MM.1S (cell line): ENCODE measurements around the gene EIF3A.

Source experiments
- DNase-seq: peaks from one replicate; pipeline ENCODE4 v3.0.0-alpha.2; 2015
- H2AFZ ChIP-seq: fragments of 300-600 bp; sonication (generic); 2 replicates; pipeline ENCODE4 v1.6.0; 2016; ENCODE audit warnings: antibody characterized with exemption, low read length
- H3F3A ChIP-seq: fragments of 300-600 bp; sonication (generic); 2 replicates; pipeline ENCODE4 v1.6.1; 2016; ENCODE audit warnings: mild to moderate bottlenecking, antibody characterized with exemption, low read length, moderate library complexity, mixed read lengths; ENCODE audit not compliant: insufficient read depth
- H3K27ac ChIP-seq: fragments of 300-600 bp; sonication (generic); 2 replicates; pipeline ENCODE4 v1.5.1; 2016; ENCODE audit warnings: mild to moderate bottlenecking, low read length
- H3K27me3 ChIP-seq: fragments of 300-600 bp; sonication (generic); replicated peaks from 2 replicates; pipeline ENCODE4 v1.6.0; 2016; ENCODE audit warnings: low read length; ENCODE audit not compliant: insufficient read depth
- H3K36me3 ChIP-seq: fragments of 300-600 bp; sonication (generic); replicated peaks from 2 replicates; pipeline ENCODE4 v1.6.1; 2016; ENCODE audit warnings: mild to moderate bottlenecking, low read length, mixed read lengths; ENCODE audit not compliant: insufficient read depth
- H3K4me1 ChIP-seq: fragments of 300-600 bp; sonication (generic); 2 replicates; pipeline ENCODE4 v1.6.1; 2016; ENCODE audit warnings: low read length, mixed read lengths
- H3K4me2 ChIP-seq: fragments of 300-600 bp; sonication (generic); 2 replicates; pipeline ENCODE4 v1.6.0; 2016; ENCODE audit warnings: low read depth, low read length
- H3K4me3 ChIP-seq: fragments of 300-600 bp; sonication (generic); 2 replicates; pipeline ENCODE4 v1.5.1; 2016; ENCODE audit warnings: low read length, mixed read lengths
- H3K79me2 ChIP-seq: fragments of 300-600 bp; sonication (generic); 2 replicates; pipeline ENCODE4 v1.6.1; 2016; ENCODE audit warnings: mixed run types, low read length, mixed read lengths
- H3K9ac ChIP-seq: fragments of 300-600 bp; sonication (generic); 2 replicates; pipeline ENCODE4 v1.6.1; 2016; ENCODE audit warnings: low read length, mixed read lengths
- H3K9me2 ChIP-seq: fragments of 300-600 bp; sonication (generic); replicated peaks from 2 replicates; pipeline ENCODE4 v1.6.1; 2016; ENCODE audit warnings: mild to moderate bottlenecking, low read length, mixed read lengths; ENCODE audit not compliant: insufficient read depth
- H3K9me3 ChIP-seq: fragments of 300-600 bp; sonication (generic); replicated peaks from 2 replicates; pipeline ENCODE4 v1.6.1; 2016; ENCODE audit warnings: mild to moderate bottlenecking, low read length, mixed read lengths; ENCODE audit not compliant: insufficient read depth
- H4K20me1 ChIP-seq: fragments of 300-600 bp; sonication (generic); 2 replicates; pipeline ENCODE4 v1.6.1; 2016; ENCODE audit warnings: mild to moderate bottlenecking, low read length, moderate library complexity, mixed read lengths; ENCODE audit not compliant: insufficient read depth
- EZH2 ChIP-seq: fragments of 300-600 bp; sonication (generic); optimal IDR thresholded peaks from 2 replicates; pipeline ENCODE3; 2017; ENCODE audit warnings: low read depth, mild to moderate bottlenecking, antibody characterized with exemption, low read length, mixed read lengths
- EZH2phosphoT487 ChIP-seq: fragments of 300-600 bp; sonication (generic); IDR thresholded peaks from 2 replicates; pipeline ENCODE4 v1.6.1; 2018; ENCODE audit warnings: antibody characterized with exemption, low read length
- TF ChIP-seq, protein P1 (sequence below): fragments of 300-600 bp; sonication (generic); IDR thresholded peaks from 2 replicates; pipeline ENCODE4 v1.5.1; 2016; ENCODE audit warnings: antibody characterized with exemption, low read length, mixed read lengths

EIF3A gene

DNA sequence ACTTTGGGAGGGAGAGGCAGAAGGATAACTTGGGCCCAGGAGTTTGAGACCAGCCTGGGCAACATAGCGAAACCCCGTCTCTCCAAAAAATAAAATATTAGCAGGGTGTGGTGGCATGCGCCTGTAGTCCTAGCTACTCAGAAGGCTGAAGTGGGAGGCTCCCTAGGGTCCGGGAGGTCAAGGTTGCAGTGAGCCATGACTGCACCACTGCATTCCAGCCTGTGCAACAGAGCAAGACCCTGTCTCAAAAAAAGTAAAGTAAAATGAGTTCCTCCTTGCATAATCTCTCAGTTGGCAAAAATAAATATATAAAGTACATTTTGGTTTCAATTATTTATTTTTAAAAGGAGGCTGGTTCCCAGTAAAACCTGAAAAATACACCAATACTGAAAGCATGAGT lies 39.3 kb downstream of the EIF3A start:
- no peak overlapping the region for H2AFZ ChIP-seq
- peaks cover 94% of the 10 kb centered on the region for H3K79me2 ChIP-seq
- H3K36me3 ChIP-seq, result peaks cover 38% of the 10 kb centered on the region
- no peak overlapping the region for H3K9ac ChIP-seq
- DNase-seq, result no peak
- H3K4me3 ChIP-seq, result no peak overlapping the region
- no peaks in the 10 kb centered on the region for H3K27me3 ChIP-seq
- no peak for TF ChIP-seq EZH2phosphoT487
- TF ChIP-seq, protein P1, sequence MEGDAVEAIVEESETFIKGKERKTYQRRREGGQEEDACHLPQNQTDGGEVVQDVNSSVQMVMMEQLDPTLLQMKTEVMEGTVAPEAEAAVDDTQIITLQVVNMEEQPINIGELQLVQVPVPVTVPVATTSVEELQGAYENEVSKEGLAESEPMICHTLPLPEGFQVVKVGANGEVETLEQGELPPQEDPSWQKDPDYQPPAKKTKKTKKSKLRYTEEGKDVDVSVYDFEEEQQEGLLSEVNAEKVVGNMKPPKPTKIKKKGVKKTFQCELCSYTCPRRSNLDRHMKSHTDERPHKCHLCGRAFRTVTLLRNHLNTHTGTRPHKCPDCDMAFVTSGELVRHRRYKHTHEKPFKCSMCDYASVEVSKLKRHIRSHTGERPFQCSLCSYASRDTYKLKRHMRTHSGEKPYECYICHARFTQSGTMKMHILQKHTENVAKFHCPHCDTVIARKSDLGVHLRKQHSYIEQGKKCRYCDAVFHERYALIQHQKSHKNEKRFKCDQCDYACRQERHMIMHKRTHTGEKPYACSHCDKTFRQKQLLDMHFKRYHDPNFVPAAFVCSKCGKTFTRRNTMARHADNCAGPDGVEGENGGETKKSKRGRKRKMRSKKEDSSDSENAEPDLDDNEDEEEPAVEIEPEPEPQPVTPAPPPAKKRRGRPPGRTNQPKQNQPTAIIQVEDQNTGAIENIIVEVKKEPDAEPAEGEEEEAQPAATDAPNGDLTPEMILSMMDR, result no peak
- TF ChIP-seq EZH2, result no peak
- no peaks in the 10 kb centered on the region for H3K4me1 ChIP-seq
- H3K27ac ChIP-seq, result no peak overlapping the region
- no peaks in the 10 kb centered on the region for H3K9me2 ChIP-seq
- H4K20me1 ChIP-seq, result peaks cover 45% of the 10 kb centered on the region
- no peak overlapping the region for H3K4me2 ChIP-seq
- no peaks in the 10 kb centered on the region for H3K9me3 ChIP-seq
- peaks cover 19% of the 10 kb centered on the region for H3F3A ChIP-seq

DNA sequence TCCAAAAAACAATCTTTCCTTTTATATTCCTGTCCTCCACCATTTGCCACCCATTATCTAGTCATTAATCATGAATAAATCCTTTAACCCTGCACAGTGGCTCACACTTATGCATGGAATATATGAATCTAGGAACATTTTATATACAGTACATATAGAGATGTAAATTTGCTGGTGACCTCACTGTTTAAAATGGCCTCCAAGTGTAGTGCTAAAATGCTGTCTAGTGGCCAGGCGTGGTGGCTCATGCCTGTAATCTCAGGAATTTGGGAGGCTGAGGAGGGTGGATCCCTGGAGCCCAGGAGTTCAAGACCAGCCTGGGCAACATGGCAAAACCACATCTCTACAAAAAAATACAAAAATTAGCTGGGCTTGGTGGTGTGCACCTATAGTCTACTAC lies 41.5 kb downstream of the EIF3A start:
- DNase-seq, result no peak
- Histone ChIP-seq H3K4me3 (no peak overlapping the region), H3K27me3 (no peaks in the 10 kb centered on the region), H3K9ac (no peak overlapping the region), H3K9me2 (no peaks in the 10 kb centered on the region), H3K4me1 (no peaks in the 10 kb centered on the region), H4K20me1 (peaks cover 27% of the 10 kb centered on the region), H3K36me3 (peaks cover 40% of the 10 kb centered on the region), H2AFZ (no peak overlapping the region), H3K27ac (no peak overlapping the region), H3K79me2 (peaks cover 85% of the 10 kb centered on the region), H3F3A (peaks cover 24% of the 10 kb centered on the region), H3K9me3 (no peaks in the 10 kb centered on the region), H3K4me2 (no peak overlapping the region)
- TF ChIP-seq, protein P1, result no peak
- no peak for TF ChIP-seq EZH2
- TF ChIP-seq EZH2phosphoT487, result no peak

DNA sequence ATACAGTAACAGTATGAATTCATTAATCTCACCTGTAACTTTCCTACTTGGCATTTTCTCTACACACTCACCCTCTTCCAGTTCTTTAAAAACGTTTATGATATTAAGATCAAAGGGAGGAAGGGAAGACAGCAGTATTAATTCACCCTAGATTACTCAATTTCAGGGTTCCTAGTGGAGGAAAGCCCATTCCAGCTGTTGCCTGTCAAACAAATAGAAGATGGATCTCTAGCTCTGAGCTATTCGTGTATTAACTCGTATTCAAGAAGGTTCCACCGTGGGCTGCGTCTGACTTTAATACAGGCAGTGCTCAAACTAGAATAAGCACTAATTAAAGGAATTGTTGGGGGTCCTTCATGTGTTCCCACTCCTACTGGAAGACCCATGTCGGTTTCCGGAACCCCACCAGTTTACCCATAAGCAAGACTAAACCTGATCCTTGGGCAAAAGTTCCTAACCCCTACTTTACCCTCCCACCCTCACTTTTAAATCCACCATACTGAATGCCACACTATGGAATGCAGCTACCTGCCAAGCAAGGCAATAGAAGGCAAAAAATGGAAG lies 49.0 kb downstream of the EIF3A start:
- H3K9me3 ChIP-seq, result no peaks in the 10 kb centered on the region
- peaks cover 16% of the 10 kb centered on the region; the same call in 1 of the 2 replicates for H3K36me3 ChIP-seq
- peak overlapping the region; percentile 70 for H3K4me2 ChIP-seq
- no peaks in the 10 kb centered on the region for H3K27me3 ChIP-seq
- peak; percentile 12 for DNase-seq
- H3F3A ChIP-seq, result peaks cover 39% of the 10 kb centered on the region
- H3K9ac ChIP-seq, result no peak overlapping the region
- peaks cover 20% of the 10 kb centered on the region for H3K4me1 ChIP-seq
- peaks cover 27% of the 10 kb centered on the region for H3K79me2 ChIP-seq
- no peaks in the 10 kb centered on the region for H3K9me2 ChIP-seq
- H2AFZ ChIP-seq, result no peak overlapping the region
- H4K20me1 ChIP-seq, result peaks cover 12% of the 10 kb centered on the region
- H3K27ac ChIP-seq, result no peak overlapping the region; the same call in 1 of the 2 replicates
- no peak for TF ChIP-seq EZH2
- TF ChIP-seq, protein P1, result no peak
- no peak for TF ChIP-seq EZH2phosphoT487
- peak overlapping the region; percentile 53 for H3K4me3 ChIP-seq
